A673 (cell line): ENCODE measurements around the gene TBCD. TPM values are rescaled to one million over a fixed set of nuclear protein-coding genes. Genes with fewer than 3 reads are reported as not detected.

ENCODE experiments used
- BruUV-seq: library from RNA; stranded (reverse); fragments of 400-500 nt; replicated peaks from 2 replicates; lab custom pipeline; 2021; lab: Mats Ljungman, UMichigan
- CTCF ChIA-PET: fragments of 300-600 bp; sonication (Branson Sonifier 250); formaldehyde crosslinking; loops from one replicate; lab custom pipeline; 2022; ENCODE audit warnings: antibody characterized with exemption; lab: Charles Lee
- POLR2A ChIA-PET: fragments of 300-600 bp; sonication (Branson Sonifier 250); formaldehyde crosslinking; loops from one replicate; lab custom pipeline; 2022; ENCODE audit warnings: antibody characterized with exemption; ENCODE audit not compliant: low non-redundant PET; lab: Charles Lee
- DNase-seq: peaks from one replicate; pipeline ENCODE4 v3.0.0-alpha.2; 2015; ENCODE audit warnings: low spot score
- H3K27ac ChIP-seq: fragments of 200-600 bp; sonication (generic); 2 replicates; pipeline ENCODE4 v1.5.1; 2016; ENCODE audit warnings: mixed run types, low read depth, mild to moderate bottlenecking, mixed read lengths, antibody characterized with exemption, low read length; ENCODE audit not compliant: poor library complexity, severe bottlenecking
- H3K27me3 ChIP-seq: fragments of 200-600 bp; sonication (generic); replicated peaks from 2 replicates; pipeline ENCODE4 v1.6.1; 2017; ENCODE audit warnings: mixed run types, low read depth, mild to moderate bottlenecking, mixed read lengths, antibody characterized with exemption, low read length; ENCODE audit not compliant: insufficient read depth, poor library complexity
- H3K36me3 ChIP-seq: fragments of 200-600 bp; sonication (generic); 2 replicates; pipeline ENCODE4 v1.6.1; 2016; ENCODE audit warnings: mixed run types, mild to moderate bottlenecking, mixed read lengths, antibody characterized with exemption, low read length; ENCODE audit not compliant: insufficient read depth, poor library complexity, severe bottlenecking
- H3K4me1 ChIP-seq: fragments of 200-600 bp; sonication (generic); 2 replicates; pipeline ENCODE4 v1.6.1; 2017; ENCODE audit warnings: mixed run types, mild to moderate bottlenecking, mixed read lengths, antibody characterized with exemption, low read length; ENCODE audit not compliant: insufficient read depth, poor library complexity, severe bottlenecking
- H3K4me3 ChIP-seq: fragments of 200-600 bp; sonication (generic); 2 replicates; pipeline ENCODE4 v1.5.1; 2016; ENCODE audit warnings: low read depth, mixed run types, mild to moderate bottlenecking, mixed read lengths, low read length; ENCODE audit not compliant: poor library complexity, severe bottlenecking
- H3K9me3 ChIP-seq: fragments of 200-600 bp; sonication (generic); 2 replicates; pipeline ENCODE4 v1.6.1; 2016; ENCODE audit warnings: mixed run types, low read depth, mild to moderate bottlenecking, mixed read lengths, antibody characterized with exemption, low read length; ENCODE audit not compliant: poor library complexity, severe bottlenecking
- CTCF ChIP-seq: fragments of 300-800, 200-600 bp; sonication (generic); conservative IDR thresholded peaks from 2 replicates; pipeline ENCODE4 v1.5.1; 2017; ENCODE audit warnings: low read depth, mild to moderate bottlenecking, antibody characterized with exemption, low read length, moderate library complexity, mixed read lengths
- EZH2 ChIP-seq: fragments of 200-600 bp; sonication (generic); IDR thresholded peaks from 2 replicates; pipeline ENCODE4 v1.6.1; 2017; ENCODE audit warnings: borderline replicate concordance, low read depth, mild to moderate bottlenecking, mixed read lengths, antibody characterized with exemption, low read length; ENCODE audit not compliant: poor library complexity, severe bottlenecking
- intact Hi-C: fragments of 100-400 bp; cut with micrococcal nuclease; formaldehyde crosslinking; loops from one replicate; pipeline ENCODE4 v1.10.0; 2022; ENCODE audit not compliant: unreplicated experiment
- total RNA-seq: library from RNA; stranded (reverse); gene quantifications from 2 replicates; pipeline ENCODE4 v1.2.3, GENCODE V29; 2021

TBCD gene
- total RNA-seq, 1 experiment from 2014 or later: 113 TPM

- ChIA-PET CTCF (no interaction called here), POLR2A (no interaction called here)
- no peak for DNase-seq
- Histone ChIP-seq H3K27ac (no peak overlapping the region), H3K36me3 (no peaks in the 10 kb centered on the region), H3K4me3 (no peak overlapping the region), H3K27me3 (no peaks in the 10 kb centered on the region), H3K9me3 (no peaks in the 10 kb centered on the region), H3K4me1 (no peaks in the 10 kb centered on the region)
- no TSS peak for BruUV-seq
- intact Hi-C loops: no loop called here
- no peak for TF ChIP-seq CTCF
- no peak for TF ChIP-seq EZH2
Measured at GRCh38 chr17:82911822-82912221, 160.0 kb downstream of the TBCD start.

GRCh38 chr17:82912484-82913089, 160.7 kb downstream of the TBCD start:
- H3K9me3 ChIP-seq: no peaks in the 10 kb centered on the region
- ChIA-PET CTCF (no interaction called here), POLR2A (no interaction called here)
- H3K27me3 ChIP-seq: no peaks in the 10 kb centered on the region
- H3K27ac ChIP-seq: no peak overlapping the region
- no peaks in the 10 kb centered on the region for H3K36me3 ChIP-seq
- no peak for TF ChIP-seq EZH2
- no peak for TF ChIP-seq CTCF
- DNase-seq: no peak
- no peak overlapping the region for H3K4me3 ChIP-seq
- no TSS peak for BruUV-seq
- H3K4me1 ChIP-seq: no peaks in the 10 kb centered on the region
- intact Hi-C loops: no loop called here

- Histone ChIP-seq H3K4me1 (no peaks in the 10 kb centered on the region), H3K4me3 (no peak overlapping the region), H3K27ac (no peak overlapping the region), H3K36me3 (no peaks in the 10 kb centered on the region), H3K9me3 (no peaks in the 10 kb centered on the region), H3K27me3 (no peaks in the 10 kb centered on the region)
- TF ChIP-seq EZH2: no peak
- TF ChIP-seq CTCF: peak; percentile 47
- POLR2A ChIA-PET: no interaction called here
- CTCF ChIA-PET: interaction anchor here (0.9 kb wide), 1 partner anchor 265 kb away, joined by 3 read pairs; no protein-coding TSS in a partner anchor
- DNase-seq: no peak
- BruUV-seq: no TSS peak
- intact Hi-C loops: no loop called here
Measured at GRCh38 chr17:82913304-82914043, 161.6 kb downstream of the TBCD start.
